HG02973 (cell line): ENCODE measurements around the gene FAM24B.

Experiments
- ATAC-seq: cut with Tn5 transposase; IDR thresholded peaks from one replicate; pipeline ENCODE4 v1.9.1; 2021; ENCODE audit warnings: moderate library complexity; ENCODE audit not compliant: unreplicated experiment

The FAM24B gene

DNA sequence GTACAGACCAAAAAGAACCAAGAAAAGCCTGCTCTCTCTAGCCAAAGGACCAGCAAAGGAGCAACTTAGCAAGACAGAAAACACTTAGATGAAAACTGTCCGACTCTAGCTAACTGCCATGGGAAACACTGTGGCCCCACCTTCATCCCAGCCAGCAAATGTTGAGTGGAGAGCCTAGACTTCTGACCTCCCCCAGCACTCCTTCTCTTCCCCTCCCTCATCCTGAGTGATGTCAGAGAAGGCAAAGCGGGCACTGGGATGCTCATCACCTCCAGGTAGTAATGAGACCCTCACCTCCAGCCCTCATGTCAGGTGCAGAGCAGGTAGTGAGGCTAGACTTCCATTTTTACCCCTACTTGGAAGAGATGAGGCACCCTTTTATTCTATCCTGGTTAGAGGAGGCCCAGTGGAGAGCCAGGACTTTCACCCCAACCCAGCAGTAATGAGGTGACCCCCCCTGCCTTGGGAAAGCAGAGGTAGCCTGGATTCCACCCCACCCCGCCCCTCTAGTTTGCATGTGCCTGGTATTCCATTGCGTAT lies 50.6 kb downstream of the FAM24B start:
- no peak for ATAC-seq

DNA sequence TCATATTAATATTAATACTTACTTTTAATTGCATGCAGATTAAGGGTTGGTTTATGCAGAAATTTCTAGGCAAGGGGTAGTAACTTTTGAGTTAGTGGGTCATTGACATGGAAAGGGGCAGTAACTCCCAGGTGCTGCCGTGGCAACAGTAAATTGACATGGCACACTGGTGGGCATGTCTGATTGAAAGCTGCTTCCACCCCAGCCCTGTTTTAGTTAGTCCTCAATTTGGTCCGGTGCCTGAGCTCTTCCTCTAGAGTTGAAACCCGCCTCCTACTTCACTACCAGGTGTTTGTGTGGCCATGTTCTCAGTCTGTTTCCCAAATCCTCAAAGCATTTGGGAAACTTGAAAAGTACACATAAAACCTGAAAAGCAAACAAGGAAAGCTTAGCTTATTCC lies 52.1 kb downstream of the FAM24B start:
- ATAC-seq: no peak

DNA sequence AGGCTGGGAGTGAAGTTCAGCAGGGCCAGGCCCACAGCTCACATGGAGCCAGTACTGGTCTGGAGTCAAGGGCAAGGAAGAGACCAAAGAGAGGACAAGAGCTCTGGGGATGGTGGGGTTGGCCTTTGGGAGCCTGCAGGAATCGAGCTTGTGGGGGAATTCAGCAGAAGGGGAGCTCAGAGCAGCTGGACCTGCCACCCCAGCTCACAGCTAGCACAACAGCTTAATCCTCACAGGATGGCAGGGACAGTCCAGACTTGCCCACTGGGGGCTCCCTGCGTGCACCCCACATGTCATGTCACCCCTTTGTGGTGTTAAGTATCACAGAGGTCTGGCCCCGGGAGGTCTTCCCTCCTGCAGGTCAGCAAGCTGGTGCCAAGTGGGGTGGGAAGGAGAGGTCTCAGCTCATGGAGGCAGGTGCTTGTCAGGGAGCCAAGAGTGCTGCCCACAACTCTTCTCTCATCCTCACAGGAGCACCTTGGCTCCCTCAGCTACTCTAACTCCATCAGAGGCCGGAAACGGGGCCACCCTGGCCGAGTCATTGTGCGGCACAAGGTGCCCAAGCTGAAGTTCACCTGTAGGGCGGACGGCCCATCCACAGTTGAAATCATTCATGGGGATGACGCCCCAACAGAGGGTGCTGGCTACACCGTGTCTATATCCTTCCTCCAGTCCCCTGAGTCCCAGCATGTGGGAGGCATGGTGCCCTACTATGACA lies 56.2 kb downstream of the FAM24B start:
- no peak for ATAC-seq

DNA sequence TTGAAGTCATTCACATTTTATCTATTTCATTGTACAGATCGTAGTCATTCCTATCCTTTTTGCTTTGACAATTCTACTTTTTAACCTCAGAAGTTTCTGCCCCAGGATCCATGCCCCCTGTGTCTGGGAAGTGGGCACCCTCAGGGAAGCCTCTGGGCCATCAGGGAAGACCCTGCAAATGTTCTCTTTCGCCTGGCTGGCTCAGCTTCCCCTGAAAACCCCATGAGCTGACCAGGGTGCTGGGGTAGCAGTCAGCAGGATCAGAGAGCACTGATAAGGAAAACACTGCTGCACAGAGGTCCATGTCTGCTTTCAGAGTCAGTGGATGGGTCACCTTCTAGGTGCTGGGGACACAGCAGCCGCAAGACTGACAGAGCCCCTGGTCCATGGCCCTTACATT lies 57.6 kb downstream of the FAM24B start:
- ATAC-seq: no peak

DNA sequence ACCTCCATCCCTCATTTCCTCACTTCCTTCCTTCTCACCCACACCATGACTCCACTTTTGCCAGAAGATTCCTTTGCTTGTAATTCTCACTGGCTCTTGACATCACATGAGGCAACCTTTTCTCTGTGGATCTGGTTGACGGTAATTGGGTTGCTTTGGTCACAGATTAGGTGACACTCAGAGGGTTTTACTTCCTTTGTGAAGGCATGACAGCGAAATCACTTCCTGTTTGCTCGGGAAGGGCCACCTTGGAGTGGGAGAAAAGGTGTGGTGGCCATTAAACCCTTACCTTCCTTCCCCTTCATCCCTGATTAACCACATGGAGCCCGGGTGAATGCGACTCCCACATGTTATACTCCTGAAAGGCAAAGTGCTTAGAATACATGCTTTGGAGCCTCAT lies 63.9 kb downstream of the FAM24B start:
- no peak for ATAC-seq

DNA sequence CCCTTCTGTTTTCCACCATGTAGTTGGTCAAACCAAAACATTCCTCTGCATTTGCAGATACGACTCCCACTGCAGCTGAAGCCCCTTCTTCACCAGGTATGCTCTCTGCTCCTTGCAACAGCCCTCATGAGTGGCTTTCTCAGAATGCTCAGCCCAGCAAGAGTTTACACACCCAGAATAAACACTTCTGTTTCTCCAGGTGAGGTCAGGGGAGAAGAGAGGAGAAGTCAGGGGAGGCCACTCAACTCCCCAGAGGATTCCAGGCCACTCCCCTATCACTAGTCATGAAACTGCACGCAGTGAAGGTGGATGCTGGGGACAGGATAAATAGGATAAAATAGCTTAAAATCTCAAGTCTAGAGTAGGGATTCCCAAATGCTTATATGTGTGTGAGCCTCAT lies 64.9 kb downstream of the FAM24B start:
- no peak for ATAC-seq

DNA sequence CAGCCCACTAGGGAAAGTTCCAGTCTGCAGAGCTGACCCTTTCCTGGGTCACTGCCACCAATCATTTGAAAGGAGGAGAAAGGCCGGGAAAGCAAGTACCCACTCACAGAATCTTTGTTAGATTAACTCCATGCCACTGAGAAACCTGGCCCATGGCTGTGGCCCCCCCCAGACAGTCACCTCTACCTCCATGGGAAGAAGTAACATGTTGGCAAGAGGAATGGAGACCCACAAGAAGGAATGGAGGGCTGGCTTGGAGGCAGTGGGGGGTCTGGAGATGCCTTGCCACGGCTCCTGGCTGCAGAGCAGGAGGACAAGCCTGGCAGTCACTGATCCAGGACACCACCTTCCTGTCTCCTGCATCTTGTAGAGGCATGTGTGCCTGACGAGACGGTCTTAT lies 66.6 kb downstream of the FAM24B start:
- no peak for ATAC-seq

DNA sequence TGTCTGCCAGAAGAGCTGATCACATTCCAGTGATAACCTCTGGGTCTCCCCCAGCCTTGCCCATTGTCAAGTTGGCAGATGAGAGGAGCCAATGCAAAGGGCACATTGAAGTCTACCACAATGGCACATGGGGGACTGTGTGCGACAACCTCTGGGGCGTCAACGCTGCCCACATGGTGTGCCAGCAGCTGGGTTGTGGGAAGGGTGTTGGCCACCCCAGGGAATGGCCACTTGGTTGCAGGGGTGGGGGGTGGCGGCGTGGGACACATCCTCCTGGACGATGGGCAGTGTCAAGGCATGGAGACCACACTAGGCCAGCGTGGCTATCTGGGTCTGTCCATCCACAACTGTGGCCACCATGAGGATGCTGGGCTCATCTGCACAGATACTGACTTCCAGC lies 77.1 kb downstream of the FAM24B start:
- ATAC-seq: no peak
